ENCODE measurements around the gene TFAP2C.
"Not testable (repeated sequence)": the region's sequence is repeated elsewhere in the genome, so short reads cannot be mapped to it uniquely, and the experiment has no call there.

TFAP2C gene

GRCh38 chr20:56658341-56658947 is 29.3 kb downstream of the TFAP2C start:
- H3K4me1 ChIP-seq (ENCODE audit: control insufficient read depth, insufficient read depth, low read length); H3K36me3 ChIP-seq (ENCODE audit: control insufficient read depth, insufficient read depth, low read length, severe bottlenecking); H3K9me3 ChIP-seq (ENCODE audit: control insufficient read depth, low read length); H3K9ac ChIP-seq (ENCODE audit: low read length); H3K4me3 ChIP-seq (ENCODE audit: low read length); DNase-seq (ENCODE audit: low read depth): not testable (repeated sequence)
- peaks cover 25% of the 10 kb centered on the region for H3K27me3 ChIP-seq (replicated peaks; ENCODE audit: control insufficient read depth, insufficient read depth, low read length)

GRCh38 chr20:56663660-56664059 is 34.6 kb downstream of the TFAP2C start:
- no peaks in the 10 kb centered on the region for H3K4me1 ChIP-seq (ENCODE audit: control insufficient read depth, insufficient read depth, low read length)
- no peak for DNase-seq (ENCODE audit: low read depth)
- no peaks in the 10 kb centered on the region for H3K9me3 ChIP-seq (ENCODE audit: control insufficient read depth, low read length)
- no peak overlapping the region for H3K4me3 ChIP-seq (ENCODE audit: low read length)
- H3K36me3 ChIP-seq (ENCODE audit: control insufficient read depth, insufficient read depth, low read length, severe bottlenecking), result no peaks in the 10 kb centered on the region
- H3K9ac ChIP-seq (ENCODE audit: low read length), result no peak overlapping the region
- H3K27me3 ChIP-seq (replicated peaks; ENCODE audit: control insufficient read depth, insufficient read depth, low read length), result peaks cover 9% of the 10 kb centered on the region

GRCh38 chr20:56664796-56665195 is 35.7 kb downstream of the TFAP2C start:
- no peak for DNase-seq (ENCODE audit: low read depth)
- Histone ChIP-seq H3K4me3 (ENCODE audit: low read length) (no peak overlapping the region), H3K9me3 (ENCODE audit: control insufficient read depth, low read length) (no peaks in the 10 kb centered on the region), H3K4me1 (ENCODE audit: control insufficient read depth, insufficient read depth, low read length) (no peaks in the 10 kb centered on the region), H3K27me3 (replicated peaks; ENCODE audit: control insufficient read depth, insufficient read depth, low read length) (peaks cover 9% of the 10 kb centered on the region), H3K36me3 (ENCODE audit: control insufficient read depth, insufficient read depth, low read length, severe bottlenecking) (no peaks in the 10 kb centered on the region), H3K9ac (ENCODE audit: low read length) (no peak overlapping the region)

- no peak overlapping the region for H3K4me3 ChIP-seq (ENCODE audit: low read length)
- no peak overlapping the region for H3K9ac ChIP-seq (ENCODE audit: low read length)
- H3K9me3 ChIP-seq (ENCODE audit: control insufficient read depth, low read length), result no peaks in the 10 kb centered on the region
- H3K36me3 ChIP-seq (ENCODE audit: control insufficient read depth, insufficient read depth, low read length, severe bottlenecking), result no peaks in the 10 kb centered on the region
- peaks cover 9% of the 10 kb centered on the region for H3K27me3 ChIP-seq (replicated peaks; ENCODE audit: control insufficient read depth, insufficient read depth, low read length)
- no peaks in the 10 kb centered on the region for H3K4me1 ChIP-seq (ENCODE audit: control insufficient read depth, insufficient read depth, low read length)
- no peak for DNase-seq (ENCODE audit: low read depth)
Observed at GRCh38 chr20:56665806-56666205, 36.7 kb downstream of the TFAP2C start.

GRCh38 chr20:56673450-56673849 is 44.3 kb downstream of the TFAP2C start:
- no peaks in the 10 kb centered on the region for H3K4me1 ChIP-seq (ENCODE audit: control insufficient read depth, insufficient read depth, low read length)
- H3K9ac ChIP-seq (ENCODE audit: low read length), result no peak overlapping the region
- H3K4me3 ChIP-seq (ENCODE audit: low read length), result no peak overlapping the region
- H3K36me3 ChIP-seq (ENCODE audit: control insufficient read depth, insufficient read depth, low read length, severe bottlenecking), result no peaks in the 10 kb centered on the region
- H3K27me3 ChIP-seq (replicated peaks; ENCODE audit: control insufficient read depth, insufficient read depth, low read length), result peaks cover 22% of the 10 kb centered on the region
- DNase-seq (ENCODE audit: low read depth), result no peak
- no peaks in the 10 kb centered on the region for H3K9me3 ChIP-seq (ENCODE audit: control insufficient read depth, low read length)

- H3K36me3 ChIP-seq (ENCODE audit: control insufficient read depth, insufficient read depth, low read length, severe bottlenecking), result no peaks in the 10 kb centered on the region
- no peaks in the 10 kb centered on the region for H3K4me1 ChIP-seq (ENCODE audit: control insufficient read depth, insufficient read depth, low read length)
- no peak overlapping the region for H3K9ac ChIP-seq (ENCODE audit: low read length)
- H3K27me3 ChIP-seq (replicated peaks; ENCODE audit: control insufficient read depth, insufficient read depth, low read length), result peaks cover 25% of the 10 kb centered on the region
- no peaks in the 10 kb centered on the region for H3K9me3 ChIP-seq (ENCODE audit: control insufficient read depth, low read length)
- DNase-seq (ENCODE audit: low read depth), result no peak
- H3K4me3 ChIP-seq (ENCODE audit: low read length), result no peak overlapping the region
Observed at GRCh38 chr20:56676001-56676400, 46.9 kb downstream of the TFAP2C start.

- DNase-seq (ENCODE audit: low read depth), result no peak
- H3K4me3 ChIP-seq (ENCODE audit: low read length), result no peak overlapping the region
- H3K27me3 ChIP-seq (replicated peaks; ENCODE audit: control insufficient read depth, insufficient read depth, low read length), result peaks cover 25% of the 10 kb centered on the region
- no peaks in the 10 kb centered on the region for H3K4me1 ChIP-seq (ENCODE audit: control insufficient read depth, insufficient read depth, low read length)
- no peaks in the 10 kb centered on the region for H3K36me3 ChIP-seq (ENCODE audit: control insufficient read depth, insufficient read depth, low read length, severe bottlenecking)
- no peak overlapping the region for H3K9ac ChIP-seq (ENCODE audit: low read length)
- H3K9me3 ChIP-seq (ENCODE audit: control insufficient read depth, low read length), result no peaks in the 10 kb centered on the region
Observed at GRCh38 chr20:56676679-56677078, 47.6 kb downstream of the TFAP2C start.

- Histone ChIP-seq H3K9ac (ENCODE audit: low read length) (no peak overlapping the region), H3K36me3 (ENCODE audit: control insufficient read depth, insufficient read depth, low read length, severe bottlenecking) (no peaks in the 10 kb centered on the region), H3K9me3 (ENCODE audit: control insufficient read depth, low read length) (no peaks in the 10 kb centered on the region), H3K27me3 (replicated peaks; ENCODE audit: control insufficient read depth, insufficient read depth, low read length) (peaks cover 15% of the 10 kb centered on the region), H3K4me1 (ENCODE audit: control insufficient read depth, insufficient read depth, low read length) (no peaks in the 10 kb centered on the region), H3K4me3 (ENCODE audit: low read length) (no peak overlapping the region)
- no peak for DNase-seq (ENCODE audit: low read depth)
Observed at GRCh38 chr20:56683077-56683865, 54.2 kb downstream of the TFAP2C start.

GRCh38 chr20:56685879-56686278 is 56.8 kb downstream of the TFAP2C start:
- peaks cover 24% of the 10 kb centered on the region for H3K4me1 ChIP-seq (ENCODE audit: control insufficient read depth, insufficient read depth, low read length)
- no peak for DNase-seq (ENCODE audit: low read depth)
- no peaks in the 10 kb centered on the region for H3K9me3 ChIP-seq (ENCODE audit: control insufficient read depth, low read length)
- H3K36me3 ChIP-seq (ENCODE audit: control insufficient read depth, insufficient read depth, low read length, severe bottlenecking), result no peaks in the 10 kb centered on the region
- H3K27me3 ChIP-seq (replicated peaks; ENCODE audit: control insufficient read depth, insufficient read depth, low read length), result peaks cover 16% of the 10 kb centered on the region
- no peak overlapping the region for H3K9ac ChIP-seq (ENCODE audit: low read length)
- no peak overlapping the region for H3K4me3 ChIP-seq (ENCODE audit: low read length)

- Histone ChIP-seq H3K4me3 (ENCODE audit: low read length) (no peak overlapping the region), H3K4me1 (ENCODE audit: control insufficient read depth, insufficient read depth, low read length) (peaks cover 24% of the 10 kb centered on the region), H3K27me3 (replicated peaks; ENCODE audit: control insufficient read depth, insufficient read depth, low read length) (peaks cover 18% of the 10 kb centered on the region), H3K9ac (ENCODE audit: low read length) (no peak overlapping the region), H3K36me3 (ENCODE audit: control insufficient read depth, insufficient read depth, low read length, severe bottlenecking) (no peaks in the 10 kb centered on the region), H3K9me3 (ENCODE audit: control insufficient read depth, low read length) (peaks cover 8% of the 10 kb centered on the region)
- no peak for DNase-seq (ENCODE audit: low read depth)
Observed at GRCh38 chr20:56687061-56687460, 58.0 kb downstream of the TFAP2C start.

- Histone ChIP-seq H3K36me3 (ENCODE audit: control insufficient read depth, insufficient read depth, low read length, severe bottlenecking) (no peaks in the 10 kb centered on the region), H3K9ac (ENCODE audit: low read length) (no peak overlapping the region), H3K9me3 (ENCODE audit: control insufficient read depth, low read length) (peaks cover 10% of the 10 kb centered on the region), H3K4me3 (ENCODE audit: low read length) (no peak overlapping the region), H3K4me1 (ENCODE audit: control insufficient read depth, insufficient read depth, low read length) (peaks cover 24% of the 10 kb centered on the region), H3K27me3 (replicated peaks; ENCODE audit: control insufficient read depth, insufficient read depth, low read length) (peaks cover 19% of the 10 kb centered on the region)
- DNase-seq (ENCODE audit: low read depth), result no peak
Observed at GRCh38 chr20:56688106-56688505, 59.0 kb downstream of the TFAP2C start.

Data from adipocyte (in vitro differentiated cells).